ENCODE measurements around the gene ZNHIT2.
"Not testable (repeated sequence)": the region's sequence is repeated elsewhere in the genome, so short reads cannot be mapped to it uniquely, and the experiment has no call there.

Gene ZNHIT2

GRCh38 chr11:65119670-65119995 lies 2.1 kb upstream of the ZNHIT2 start:
- no peak for DNase-seq (ENCODE audit: low spot score)

- DNase-seq (ENCODE audit: low spot score) = not testable (repeated sequence)
Measured at GRCh38 chr11:65118891-65119669, 1.6 kb upstream of the ZNHIT2 start.

GRCh38 chr11:65118097-65118837 lies 766 bp upstream of the ZNHIT2 start:
- no peak for DNase-seq (ENCODE audit: low spot score)

- no peak for DNase-seq (ENCODE audit: low spot score)
Measured at GRCh38 chr11:65116370-65117205, 913 bp downstream of the ZNHIT2 start.

GRCh38 chr11:65115361-65116082 lies 2.0 kb downstream of the ZNHIT2 start:
- DNase-seq (ENCODE audit: low spot score) = no peak

- DNase-seq (ENCODE audit: low spot score) = no peak
Measured at GRCh38 chr11:65114538-65115171, 2.8 kb downstream of the ZNHIT2 start.

GRCh38 chr11:65113839-65114238 lies 3.7 kb downstream of the ZNHIT2 start:
- DNase-seq (ENCODE audit: low spot score) = no peak

- DNase-seq (ENCODE audit: low spot score) = no peak
Measured at GRCh38 chr11:65113361-65113756, 4.1 kb downstream of the ZNHIT2 start.

- DNase-seq (ENCODE audit: low spot score) = no peak
Measured at GRCh38 chr11:65112546-65113360, 4.7 kb downstream of the ZNHIT2 start.

GRCh38 chr11:65111744-65112545 lies 5.6 kb downstream of the ZNHIT2 start, which contains the start of gene TM7SF2:
TSS of gene TM7SF2 (plus strand) at chr11:65111872. CDS start at chr11:65112016, 144 bp downstream.
- peak; percentile 97 for DNase-seq (ENCODE audit: low spot score)

- no peak for DNase-seq (ENCODE audit: low spot score)
Measured at GRCh38 chr11:65111159-65111743, 6.2 kb downstream of the ZNHIT2 start.

GRCh38 chr11:65110354-65110861 lies 7.1 kb downstream of the ZNHIT2 start:
- DNase-seq (ENCODE audit: low spot score) = peak; percentile 76

- DNase-seq (ENCODE audit: low spot score) = no peak
Measured at GRCh38 chr11:65109231-65110198, 8.0 kb downstream of the ZNHIT2 start.

- DNase-seq (ENCODE audit: low spot score) = no peak
Measured at GRCh38 chr11:65108469-65109123, 8.9 kb downstream of the ZNHIT2 start.

GRCh38 chr11:65107751-65108468 lies 9.6 kb downstream of the ZNHIT2 start:
- DNase-seq (ENCODE audit: low spot score) = no peak

- no peak for DNase-seq (ENCODE audit: low spot score)
Measured at GRCh38 chr11:65107078-65107477, 10.4 kb downstream of the ZNHIT2 start.

GRCh38 chr11:65104628-65105027 lies 12.9 kb downstream of the ZNHIT2 start:
- no peak for DNase-seq (ENCODE audit: low spot score)

Data from putamen (tissue), 1 donor.